GM18873 (cell line): ENCODE measurements around the gene GDI1.

ENCODE experiments used
- ATAC-seq: cut with Tn5 transposase; IDR thresholded peaks from one replicate; pipeline ENCODE4 v1.9.1; 2021; ENCODE audit warnings: mild to moderate bottlenecking, moderate library complexity, moderate number of reproducible peaks; ENCODE audit not compliant: unreplicated experiment, low FRiP score

Gene GDI1

GRCh38 chrX:154458954-154459778 lies 22.2 kb downstream of the GDI1 start:
- no peak for ATAC-seq

GRCh38 chrX:154459832-154460231 lies 22.9 kb downstream of the GDI1 start:
- no peak for ATAC-seq

GRCh38 chrX:154460326-154460725 lies 23.4 kb downstream of the GDI1 start:
- no peak for ATAC-seq

- no peak for ATAC-seq
Observed at GRCh38 chrX:154462396-154462795, 25.4 kb downstream of the GDI1 start.

GRCh38 chrX:154463611-154464220 lies 26.8 kb downstream of the GDI1 start:
- no peak for ATAC-seq

- ATAC-seq: no peak
Observed at GRCh38 chrX:154464806-154465365, 27.9 kb downstream of the GDI1 start.

GRCh38 chrX:154465601-154466000 lies 28.6 kb downstream of the GDI1 start:
- no peak for ATAC-seq

GRCh38 chrX:154466036-154466435 lies 29.1 kb downstream of the GDI1 start:
- ATAC-seq: no peak

GRCh38 chrX:154466907-154467306 lies 30.0 kb downstream of the GDI1 start:
- ATAC-seq: no peak

- ATAC-seq: no peak
Observed at GRCh38 chrX:154467556-154467955, 30.6 kb downstream of the GDI1 start.

- ATAC-seq: no peak
Observed at GRCh38 chrX:154468217-154468616, 31.3 kb downstream of the GDI1 start.

GRCh38 chrX:154469114-154469513 lies 32.2 kb downstream of the GDI1 start:
- no peak for ATAC-seq

- ATAC-seq: no peak
Observed at GRCh38 chrX:154469880-154470279, 32.9 kb downstream of the GDI1 start.

GRCh38 chrX:154470434-154470833 lies 33.5 kb downstream of the GDI1 start:
- ATAC-seq: no peak

GRCh38 chrX:154470914-154471568 lies 34.1 kb downstream of the GDI1 start:
- ATAC-seq: no peak

GRCh38 chrX:154471839-154472684 lies 35.1 kb downstream of the GDI1 start:
- no peak for ATAC-seq

- no peak for ATAC-seq
Observed at GRCh38 chrX:154472685-154473632, 36.0 kb downstream of the GDI1 start.

GRCh38 chrX:154473683-154474082 lies 36.7 kb downstream of the GDI1 start:
- no peak for ATAC-seq

- no peak for ATAC-seq
Observed at GRCh38 chrX:154476821-154477220, 39.9 kb downstream of the GDI1 start.
